Suprapubic skin (tissue), 4 donors: Measurements from ENCODE around the gene FCRL3. TPM values are rescaled to one million over a fixed set of nuclear protein-coding genes. Genes with fewer than 3 reads are reported as not detected.

ENCODE experiments used
- DNase-seq, 2 donors: peaks; one replicate each; pipeline ENCODE4 v3.0.0-alpha.2; 2019; ENCODE audit warnings: low spot score in 2 of 2
- H3K27ac ChIP-seq: fragments of 200-600 bp; sonication (generic); one replicate; pipeline ENCODE4 v1.5.1; 2019
- H3K27me3 ChIP-seq: fragments of 200-600 bp; sonication (generic); one replicate; pipeline ENCODE4 v1.5.1; 2019
- H3K36me3 ChIP-seq: fragments of 200-600 bp; sonication (generic); one replicate; pipeline ENCODE4 v1.5.1; 2019
- H3K4me1 ChIP-seq: fragments of 200-600 bp; sonication (generic); one replicate; pipeline ENCODE4 v1.5.1; 2019
- H3K4me3 ChIP-seq: fragments of 200-600 bp; sonication (generic); one replicate; pipeline ENCODE4 v1.5.1; 2019; ENCODE audit warnings: mild to moderate bottlenecking
- H3K9me3 ChIP-seq: fragments of 200-600 bp; sonication (generic); one replicate; pipeline ENCODE4 v1.5.1; 2019
- EP300 ChIP-seq: sonication (generic); formaldehyde crosslinking; IDR thresholded peaks from one replicate; pipeline ENCODE4 v1.6.1; 2017; ENCODE audit warnings: antibody characterized with exemption
- POLR2A ChIP-seq, 2 donors: fragments of 450-650 bp; IDR thresholded peaks; one replicate each; pipeline ENCODE4 v1.6.1; 2017; ENCODE audit warnings: antibody characterized with exemption in 2 of 2, mild to moderate bottlenecking in 2 of 2, moderate library complexity in 2 of 2
- POLR2AphosphoS5 ChIP-seq, 3 donors: sonication (generic); formaldehyde crosslinking; IDR thresholded peaks; one replicate each; pipeline ENCODE4 v1.6.1; 2017; ENCODE audit warnings: antibody characterized with exemption in 3 of 3
- WGBS: methylation state at CpG from one replicate; pipeline ENCODE4 v1.1.5; 2018; 5-methylcytosine and 5-hydroxymethylcytosine counted together
- total RNA-seq, 4 donors: library from RNA; depleted of rRNA; stranded (reverse); fragments of >200 nt; gene quantifications; one replicate each; pipeline ENCODE4 v1.1.0, GENCODE V29; 2016
- TF ChIP-seq, protein P1 (sequence below), 2 donors: fragments of 200-600 bp in 1 of 2; fragments of 450-650 bp in 1 of 2; sonication (generic) in 1 of 2; IDR thresholded peaks; one replicate each; pipeline ENCODE4 v1.5.1; 2016 to 2019; ENCODE audit warnings: antibody characterized with exemption in 2 of 2, mild to moderate bottlenecking in 1 of 2, moderate library complexity in 1 of 2

FCRL3 gene
- total RNA-seq, 4 donors from 2014 or later: not detected

DNA sequence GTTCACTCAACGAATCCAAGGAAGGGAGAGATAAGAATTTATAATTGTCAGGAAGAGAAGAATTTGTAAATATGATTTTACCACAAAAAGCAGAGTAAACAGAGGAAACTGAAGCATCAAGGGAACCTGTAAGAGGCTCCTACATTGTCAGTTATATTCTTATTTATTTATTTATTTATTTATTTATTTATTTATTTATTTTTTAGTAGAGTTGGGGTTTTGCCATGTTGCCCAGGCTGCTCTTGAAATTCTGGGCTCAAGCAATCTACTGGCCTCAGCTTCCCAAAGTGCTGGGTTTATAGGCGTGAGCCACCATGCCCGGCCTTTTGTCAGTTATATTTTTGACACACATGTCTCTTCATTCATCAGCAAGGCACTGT is 47.1 kb downstream of the FCRL3 start:
- Histone ChIP-seq H3K9me3 (no peaks in the 10 kb centered on the region), H3K4me3 (no peak overlapping the region), H3K4me1 (no peaks in the 10 kb centered on the region), H3K27ac (no peak overlapping the region), H3K27me3 (no peaks in the 10 kb centered on the region), H3K36me3 (no peaks in the 10 kb centered on the region)
- WGBS: 76% methylated on average over 3 of the region's 3 CpGs
- no peak for DNase-seq
- TF ChIP-seq, protein P1, sequence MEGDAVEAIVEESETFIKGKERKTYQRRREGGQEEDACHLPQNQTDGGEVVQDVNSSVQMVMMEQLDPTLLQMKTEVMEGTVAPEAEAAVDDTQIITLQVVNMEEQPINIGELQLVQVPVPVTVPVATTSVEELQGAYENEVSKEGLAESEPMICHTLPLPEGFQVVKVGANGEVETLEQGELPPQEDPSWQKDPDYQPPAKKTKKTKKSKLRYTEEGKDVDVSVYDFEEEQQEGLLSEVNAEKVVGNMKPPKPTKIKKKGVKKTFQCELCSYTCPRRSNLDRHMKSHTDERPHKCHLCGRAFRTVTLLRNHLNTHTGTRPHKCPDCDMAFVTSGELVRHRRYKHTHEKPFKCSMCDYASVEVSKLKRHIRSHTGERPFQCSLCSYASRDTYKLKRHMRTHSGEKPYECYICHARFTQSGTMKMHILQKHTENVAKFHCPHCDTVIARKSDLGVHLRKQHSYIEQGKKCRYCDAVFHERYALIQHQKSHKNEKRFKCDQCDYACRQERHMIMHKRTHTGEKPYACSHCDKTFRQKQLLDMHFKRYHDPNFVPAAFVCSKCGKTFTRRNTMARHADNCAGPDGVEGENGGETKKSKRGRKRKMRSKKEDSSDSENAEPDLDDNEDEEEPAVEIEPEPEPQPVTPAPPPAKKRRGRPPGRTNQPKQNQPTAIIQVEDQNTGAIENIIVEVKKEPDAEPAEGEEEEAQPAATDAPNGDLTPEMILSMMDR (IDR thresholded peaks at IDR 0.05): no peak
- no peak for TF ChIP-seq POLR2A (IDR thresholded peaks at IDR 0.05)
- no peak for TF ChIP-seq EP300
- no peak for TF ChIP-seq POLR2AphosphoS5 (IDR thresholded peaks at IDR 0.05)

DNA sequence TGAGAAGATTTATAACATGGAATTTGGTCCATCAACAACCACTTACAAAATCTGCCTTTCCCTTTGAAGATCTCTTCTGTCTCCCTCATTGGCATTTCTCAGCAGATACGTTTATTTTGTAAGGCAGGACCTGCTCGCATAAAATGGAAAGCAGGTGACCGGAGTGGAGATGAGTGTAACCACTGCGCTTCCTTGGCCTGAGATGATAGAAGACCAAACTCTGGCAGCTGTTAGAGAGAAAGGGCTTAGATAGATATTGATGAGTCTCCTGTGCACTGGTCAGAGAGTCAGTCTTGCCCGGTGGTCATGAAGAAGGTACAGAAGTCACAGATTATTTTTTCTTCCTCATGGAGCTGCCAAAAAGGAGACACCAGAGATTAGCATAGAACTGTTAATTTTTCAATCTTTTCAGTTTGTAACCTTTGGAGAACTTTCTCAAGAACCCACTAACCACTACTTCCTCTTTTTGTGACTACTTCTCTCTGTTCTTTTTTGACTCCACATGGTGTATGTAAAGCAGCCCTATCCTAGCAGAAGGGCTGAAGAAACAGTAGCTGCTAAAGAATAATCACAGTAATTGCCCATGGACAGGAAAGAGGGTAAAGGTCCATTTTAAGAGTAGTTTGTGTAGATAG is 47.6 kb downstream of the FCRL3 start:
- Histone ChIP-seq H3K9me3 (no peaks in the 10 kb centered on the region), H3K27me3 (no peaks in the 10 kb centered on the region), H3K27ac (no peak overlapping the region), H3K4me3 (no peak overlapping the region), H3K36me3 (no peaks in the 10 kb centered on the region), H3K4me1 (no peaks in the 10 kb centered on the region)
- WGBS: 72% methylated on average over 5 of the region's 5 CpGs
- DNase-seq: no peak
- TF ChIP-seq EP300 (no peak), POLR2A (IDR thresholded peaks at IDR 0.05) (no peak), POLR2AphosphoS5 (IDR thresholded peaks at IDR 0.05) (no peak)
- TF ChIP-seq, protein P1 (IDR thresholded peaks at IDR 0.05): no peak

DNA sequence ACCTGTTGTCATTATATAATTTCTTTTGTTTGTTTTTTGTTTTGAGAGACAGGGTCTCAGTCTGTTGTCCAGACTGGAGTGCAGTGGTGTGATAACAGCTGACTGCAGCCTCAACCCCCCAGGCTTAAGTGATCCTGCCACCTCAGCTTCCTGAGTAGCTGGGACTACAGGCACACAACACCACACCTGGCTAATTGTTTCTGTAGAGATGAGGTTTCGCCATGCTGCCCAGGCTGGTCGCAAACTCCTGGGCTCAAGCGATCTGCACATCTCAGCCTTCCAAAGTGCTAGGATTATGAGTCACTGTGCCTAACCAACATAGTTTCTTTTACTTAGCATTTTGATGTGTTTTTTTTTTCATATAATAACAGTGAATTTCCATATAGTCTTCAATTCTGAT is 52.3 kb downstream of the FCRL3 start:
- TF ChIP-seq POLR2AphosphoS5 (IDR thresholded peaks at IDR 0.05) (no peak), EP300 (no peak), POLR2A (IDR thresholded peaks at IDR 0.05) (no peak)
- TF ChIP-seq, protein P1 (IDR thresholded peaks at IDR 0.05): no peak
- WGBS: 92% methylated on average over 3 of the region's 3 CpGs
- H3K4me3 ChIP-seq: no peak overlapping the region
- H3K36me3 ChIP-seq: no peaks in the 10 kb centered on the region
- no peak overlapping the region for H3K27ac ChIP-seq
- no peaks in the 10 kb centered on the region for H3K9me3 ChIP-seq
- DNase-seq: no peak
- H3K4me1 ChIP-seq: no peaks in the 10 kb centered on the region
- no peaks in the 10 kb centered on the region for H3K27me3 ChIP-seq

DNA sequence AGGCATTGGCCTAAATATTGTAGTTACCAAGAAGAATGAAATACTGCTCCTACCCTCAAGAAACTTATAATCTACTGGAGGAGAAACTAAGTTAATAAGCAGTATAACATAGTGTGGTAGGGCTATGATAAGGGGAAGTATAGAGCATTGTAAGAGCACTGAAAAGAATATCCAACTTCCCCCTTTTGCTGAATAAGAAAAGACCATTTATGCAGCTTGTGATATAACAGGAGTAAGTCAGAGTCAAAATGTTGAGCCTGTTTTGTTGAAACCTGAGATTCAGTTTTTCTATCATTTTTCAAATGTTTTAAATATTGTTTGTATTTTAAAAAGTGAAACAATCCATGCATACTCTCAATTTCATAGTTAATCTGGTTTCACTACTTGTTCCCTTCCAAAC is 54.4 kb downstream of the FCRL3 start:
- no peak overlapping the region for H3K27ac ChIP-seq
- H3K9me3 ChIP-seq: no peaks in the 10 kb centered on the region
- no peaks in the 10 kb centered on the region for H3K27me3 ChIP-seq
- H3K36me3 ChIP-seq: no peaks in the 10 kb centered on the region
- no peaks in the 10 kb centered on the region for H3K4me1 ChIP-seq
- DNase-seq: no peak
- no peak overlapping the region for H3K4me3 ChIP-seq
- TF ChIP-seq, protein P1 (IDR thresholded peaks at IDR 0.05): no peak
- TF ChIP-seq POLR2A (IDR thresholded peaks at IDR 0.05): no peak
- TF ChIP-seq EP300: no peak
- TF ChIP-seq POLR2AphosphoS5 (IDR thresholded peaks at IDR 0.05): no peak

DNA sequence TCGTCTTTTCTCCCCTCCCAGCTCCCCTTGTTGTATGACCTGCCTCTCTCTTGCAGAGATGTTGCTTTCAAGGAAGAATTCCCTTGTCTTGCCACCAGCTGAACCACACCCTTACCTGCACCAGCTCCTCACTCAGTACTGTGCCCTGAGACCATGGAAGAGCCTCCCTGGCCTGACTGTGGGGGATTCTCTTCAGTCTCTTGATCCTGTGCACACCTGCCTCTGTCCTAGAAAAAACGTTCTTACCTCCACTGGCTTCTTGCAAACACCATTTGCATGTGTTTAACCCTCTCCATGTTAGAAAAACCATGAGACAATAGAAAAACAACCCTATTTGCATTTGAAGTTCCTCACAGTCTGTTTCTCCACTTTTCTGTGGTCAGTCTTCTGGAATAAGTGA is 59.4 kb downstream of the FCRL3 start:
- Histone ChIP-seq H3K4me1 (no peaks in the 10 kb centered on the region), H3K27ac (no peak overlapping the region), H3K9me3 (no peaks in the 10 kb centered on the region), H3K27me3 (no peaks in the 10 kb centered on the region), H3K36me3 (no peaks in the 10 kb centered on the region), H3K4me3 (no peak overlapping the region)
- WGBS: 32% methylated on average over 2 of the region's 2 CpGs
- DNase-seq: no peak
- TF ChIP-seq EP300: no peak
- TF ChIP-seq, protein P1 (IDR thresholded peaks at IDR 0.05): no peak
- no peak for TF ChIP-seq POLR2A (IDR thresholded peaks at IDR 0.05)
- no peak for TF ChIP-seq POLR2AphosphoS5 (IDR thresholded peaks at IDR 0.05)
